ENCODE results near the gene MRTFA. TPM values are rescaled to one million over a fixed set of nuclear protein-coding genes. Genes with fewer than 3 reads are reported as not detected.

Gene MRTFA
- total RNA-seq, 1 experiment from 2014 or later = 28.0 TPM

- ChIA-PET CTCF (no interaction called here), RAD21 (ENCODE audit: low non-redundant PET in 1 of 2, low total read pairs in 2 of 2, uncharacterized antibody in 2 of 2, unreplicated experiment in 2 of 2) (no interaction called here), POLR2A (no interaction called here)
- Histone ChIP-seq H3K4me2 (ENCODE audit: low read length) (no peak overlapping the region), H3K27me3 (ENCODE audit: insufficient read depth, low read length) (no peaks in the 10 kb centered on the region), H2AFZ (ENCODE audit: low read depth, low read length, poor library complexity, severe bottlenecking) (no peak overlapping the region), H3K9me2 (ENCODE audit: insufficient read depth) (no peaks in the 10 kb centered on the region), H3K4me3 (replicated peaks in 1 of 2; ENCODE audit: low read depth in 1 of 2, low read length in 2 of 2) (no peak overlapping the region), H3K79me2 (ENCODE audit: insufficient read depth, low read length) (no peaks in the 10 kb centered on the region), H3K36me3 (ENCODE audit: control insufficient read depth in 1 of 2, insufficient read depth in 2 of 2, low read length in 2 of 2) (no peaks in the 10 kb centered on the region), H3K4me1 (ENCODE audit: control insufficient read depth in 1 of 2, insufficient read depth in 2 of 2, low read length in 2 of 2) (0 out of 4 replicates have a peak, but pooled peaks cover 2 to 3% of the 10 kb centered on the region in 2 experiments), H3K27ac (ENCODE audit: low read depth, low read length) (no peak overlapping the region), H4K20me1 (ENCODE audit: insufficient read depth) (no peaks in the 10 kb centered on the region), H3K9ac (ENCODE audit: low read length) (no peak overlapping the region), H3K9me3 (ENCODE audit: control insufficient read depth in 1 of 2, insufficient read depth in 1 of 2, low read depth in 1 of 2, low read length in 2 of 2) (no peaks in the 10 kb centered on the region)
- intact Hi-C loops (cut with micrococcal nuclease) = no loop called here
- BruUV-seq (replicated peaks) = no TSS peak
- DNase-seq (ENCODE audit: low read depth, low spot score) = no peak
- TF ChIP-seq EZH2phosphoT487 (IDR thresholded peaks at IDR 0.05; ENCODE audit: borderline replicate concordance) = no peak
- no peak for TF ChIP-seq CBX3 (IDR thresholded peaks at IDR 0.05; ENCODE audit: low read depth)
- TF ChIP-seq SP1 (IDR thresholded peaks at IDR 0.05; ENCODE audit: low read depth) = no peak
- TF ChIP-seq ZNF274 (IDR thresholded peaks at IDR 0.05; ENCODE audit: low read depth, low read length) = no peak
- no peak for TF ChIP-seq POLR2A (IDR thresholded peaks at IDR 0.05; ENCODE audit: borderline replicate concordance, extremely low read depth, insufficient read depth, insufficient read length)
- TF ChIP-seq JUND (IDR thresholded peaks at IDR 0.05) = no peak
- no peak for TF ChIP-seq ZFX (IDR thresholded peaks at IDR 0.05)
- ATAC-seq = no peak
Measured at GRCh38 chr22:40450616-40451015, 185.9 kb downstream of the MRTFA start.

GRCh38 chr22:40449676-40450035, 186.9 kb downstream of the MRTFA start:
- DNase-seq (ENCODE audit: low read depth, low spot score) (no peak), ATAC-seq (no peak)
- H3K27ac ChIP-seq (ENCODE audit: low read depth, low read length) = no peak overlapping the region
- H3K9me3 ChIP-seq (ENCODE audit: control insufficient read depth in 1 of 2, insufficient read depth in 1 of 2, low read depth in 1 of 2, low read length in 2 of 2) = no peaks in the 10 kb centered on the region
- no TSS peak for BruUV-seq (replicated peaks)
- H3K4me3 ChIP-seq (replicated peaks in 1 of 2; ENCODE audit: low read depth in 1 of 2, low read length in 2 of 2) = no peak overlapping the region
- ChIA-PET POLR2A (no interaction called here), RAD21 (ENCODE audit: low non-redundant PET in 1 of 2, low total read pairs in 2 of 2, uncharacterized antibody in 2 of 2, unreplicated experiment in 2 of 2) (no interaction called here), CTCF (interaction anchor here (3.6 kb wide), 1 partner anchor 12 kb away, joined by 15 read pairs; no protein-coding TSS in a partner anchor)
- H3K36me3 ChIP-seq (ENCODE audit: control insufficient read depth in 1 of 2, insufficient read depth in 2 of 2, low read length in 2 of 2) = no peaks in the 10 kb centered on the region
- no peak overlapping the region for H2AFZ ChIP-seq (ENCODE audit: low read depth, low read length, poor library complexity, severe bottlenecking)
- no peaks in the 10 kb centered on the region for H3K9me2 ChIP-seq (ENCODE audit: insufficient read depth)
- no peaks in the 10 kb centered on the region for H3K27me3 ChIP-seq (ENCODE audit: insufficient read depth, low read length)
- 0 out of 4 replicates have a peak, but pooled peaks cover 2 to 3% of the 10 kb centered on the region in 2 experiments for H3K4me1 ChIP-seq (ENCODE audit: control insufficient read depth in 1 of 2, insufficient read depth in 2 of 2, low read length in 2 of 2)
- no peaks in the 10 kb centered on the region for H4K20me1 ChIP-seq (ENCODE audit: insufficient read depth)
- H3K4me2 ChIP-seq (ENCODE audit: low read length) = no peak overlapping the region
- no peaks in the 10 kb centered on the region for H3K79me2 ChIP-seq (ENCODE audit: insufficient read depth, low read length)
- no peak overlapping the region for H3K9ac ChIP-seq (ENCODE audit: low read length)
- intact Hi-C loops (cut with micrococcal nuclease) = no loop called here
- TF ChIP-seq ZFX (IDR thresholded peaks at IDR 0.05) = no peak
- TF ChIP-seq EZH2 (IDR thresholded peaks at IDR 0.05) = no peak
- TF ChIP-seq SIN3A (IDR thresholded peaks at IDR 0.05; ENCODE audit: low read depth) = no peak
- TF ChIP-seq TCF7L2 (IDR thresholded peaks at IDR 0.05; ENCODE audit: borderline replicate concordance, extremely low read depth, insufficient read depth, insufficient read length) = no peak
- no peak for TF ChIP-seq ZBTB33 (IDR thresholded peaks at IDR 0.05; ENCODE audit: extremely low read depth, insufficient replicate concordance, low read length)
- no peak for TF ChIP-seq CBX3 (IDR thresholded peaks at IDR 0.05; ENCODE audit: low read depth)
- TF ChIP-seq CTCF (IDR thresholded peaks at IDR 0.05 in 2 of 3, conservative IDR thresholded peaks at IDR 0.05 in 1 of 3; ENCODE audit: borderline replicate concordance in 1 of 3, insufficient read depth in 1 of 3, low read depth in 2 of 3, low read length in 2 of 3) = no peak
- no peak for TF ChIP-seq FOSL1 (IDR thresholded peaks at IDR 0.05; ENCODE audit: low read depth)
- TF ChIP-seq EGR1 (IDR thresholded peaks at IDR 0.05; ENCODE audit: low read depth) = no peak
- no peak for TF ChIP-seq YY1 (IDR thresholded peaks at IDR 0.05; ENCODE audit: extremely low read depth, insufficient replicate concordance, low read depth, low read length)
- no peak for TF ChIP-seq EZH2phosphoT487 (IDR thresholded peaks at IDR 0.05; ENCODE audit: borderline replicate concordance)
